WTC11 (cell line): ENCODE results near the gene TUSC2. TPM values are rescaled to one million over a fixed set of nuclear protein-coding genes. Genes with fewer than 3 reads are reported as not detected.

Experiments used
- ATAC-seq: fragments of 200-7000 bp; cut with Tn5 transposase; 2 replicates; pipeline ENCODE4 v1.10.0; 2021; ENCODE audit warnings: mild to moderate bottlenecking, moderate library complexity
- CTCF ChIA-PET: fragments of 300-600 bp; sonication (Branson Sonifier 250); formaldehyde crosslinking; loops from one replicate; lab custom pipeline; 2021; ENCODE audit warnings: antibody characterized with exemption; lab: Charles Lee
- POLR2A ChIA-PET: fragments of 350-600 bp; sonication (Branson Sonifier 250); formaldehyde crosslinking; loops from one replicate; lab custom pipeline; 2021; ENCODE audit warnings: antibody characterized with exemption; lab: Charles Lee
- DNase-seq: peaks from one replicate; pipeline ENCODE4 v3.0.0; 2021; ENCODE audit warnings: low spot score
- H3K27ac Mint-ChIP-seq: 2 replicates; pipeline ENCODE4 v1.8.0; 2021; ENCODE audit warnings: mixed read lengths
- H3K27me3 Mint-ChIP-seq: 2 replicates; pipeline ENCODE4 v1.8.0; 2021; ENCODE audit warnings: low read depth, mild to moderate bottlenecking, moderate library complexity, mixed read lengths
- H3K36me3 Mint-ChIP-seq: 2 replicates; pipeline ENCODE4 v1.8.0; 2021; ENCODE audit warnings: mixed read lengths
- H3K4me1 Mint-ChIP-seq: 2 replicates; pipeline ENCODE4 v1.8.0; 2022; ENCODE audit warnings: mixed read lengths
- H3K4me3 Mint-ChIP-seq: 2 replicates; pipeline ENCODE4 v1.8.0; 2021; ENCODE audit warnings: mild to moderate bottlenecking, moderate library complexity, mixed read lengths
- H3K9me3 Mint-ChIP-seq: 2 replicates; pipeline ENCODE4 v1.8.0; 2021; ENCODE audit warnings: mixed read lengths
- E2F5 ChIP-seq: sonication (generic); formaldehyde crosslinking; IDR thresholded peaks from 2 replicates; pipeline ENCODE4 v1.8.1; 2022; ENCODE audit warnings: mild to moderate bottlenecking, moderate library complexity, missing genetic modification reagents
- ELF4 ChIP-seq: sonication (generic); formaldehyde crosslinking; IDR thresholded peaks from 2 replicates; pipeline ENCODE4 v1.8.1; 2022; ENCODE audit warnings: low read depth, mild to moderate bottlenecking, moderate library complexity, missing genetic modification reagents
- FOXK1 ChIP-seq: sonication (generic); formaldehyde crosslinking; IDR thresholded peaks from 2 replicates; pipeline ENCODE4 v1.8.0; 2022; ENCODE audit warnings: mild to moderate bottlenecking, moderate library complexity, missing genetic modification reagents
- FOXP1 ChIP-seq: sonication (generic); formaldehyde crosslinking; IDR thresholded peaks from 2 replicates; pipeline ENCODE4 v1.8.0; 2022; ENCODE audit warnings: missing genetic modification reagents, mild to moderate bottlenecking, moderate library complexity, borderline replicate concordance
- GABPB1 ChIP-seq: sonication (generic); formaldehyde crosslinking; IDR thresholded peaks from 2 replicates; pipeline ENCODE4 v1.8.1; 2023; ENCODE audit warnings: mild to moderate bottlenecking, missing genetic modification reagents
- GTF2I ChIP-seq: fragments of 250-450 bp; sonication (Bioruptor Pico); conservative IDR thresholded peaks from 2 replicates; pipeline ENCODE4 v1.4.0; 2021; ENCODE audit warnings: mild to moderate bottlenecking
- JAZF1 ChIP-seq: fragments of 250-450 bp; sonication (Bioruptor Pico); IDR thresholded peaks from 2 replicates; pipeline ENCODE4 v1.9.0; 2021; ENCODE audit warnings: moderate library complexity, mild to moderate bottlenecking, inconsistent platforms
- MYBL2 ChIP-seq: sonication (generic); formaldehyde crosslinking; IDR thresholded peaks from 2 replicates; pipeline ENCODE4 v1.8.1; 2023; ENCODE audit warnings: mild to moderate bottlenecking, moderate library complexity, missing genetic modification reagents
- PREB ChIP-seq: sonication (generic); formaldehyde crosslinking; IDR thresholded peaks from 2 replicates; pipeline ENCODE4 v1.8.1; 2022; ENCODE audit warnings: mild to moderate bottlenecking, missing genetic modification reagents, moderate library complexity, borderline replicate concordance
- SP1 ChIP-seq: sonication (generic); formaldehyde crosslinking; conservative IDR thresholded peaks from 2 replicates; pipeline ENCODE4 v1.8.1; 2022; ENCODE audit warnings: missing genetic modification reagents
- ZBTB21 ChIP-seq: sonication (generic); formaldehyde crosslinking; IDR thresholded peaks from 2 replicates; pipeline ENCODE4 v1.8.1; 2023; ENCODE audit warnings: mild to moderate bottlenecking, missing genetic modification reagents, borderline replicate concordance
- ZMAT4 ChIP-seq: fragments of 250-450 bp; sonication (Bioruptor Pico); IDR thresholded peaks from 2 replicates; pipeline ENCODE4 v1.9.0; 2021; ENCODE audit warnings: mild to moderate bottlenecking
- ZNF121 ChIP-seq: sonication (generic); formaldehyde crosslinking; IDR thresholded peaks from 2 replicates; pipeline ENCODE4 v1.8.0; 2023; ENCODE audit warnings: missing genetic modification reagents
- ZNF219 ChIP-seq: sonication (generic); formaldehyde crosslinking; IDR thresholded peaks from 2 replicates; pipeline ENCODE4 v1.8.0; 2023; ENCODE audit warnings: missing genetic modification reagents, mild to moderate bottlenecking, borderline replicate concordance
- ZNF232 ChIP-seq: sonication (generic); formaldehyde crosslinking; IDR thresholded peaks from 2 replicates; pipeline ENCODE4 v1.8.0; 2022; ENCODE audit warnings: mild to moderate bottlenecking, missing genetic modification reagents
- ZNF263 ChIP-seq: sonication (generic); formaldehyde crosslinking; IDR thresholded peaks from 2 replicates; pipeline ENCODE4 v1.8.1; 2022; ENCODE audit warnings: low read depth, mild to moderate bottlenecking, moderate library complexity, missing genetic modification reagents
- ZNF416 ChIP-seq: fragments of 250-450 bp; sonication (Bioruptor Pico); IDR thresholded peaks from 2 replicates; pipeline ENCODE4 v1.9.0; 2021; ENCODE audit warnings: mild to moderate bottlenecking, inconsistent platforms
- ZNF423 ChIP-seq: fragments of 250-450 bp; sonication (Bioruptor Pico); IDR thresholded peaks from 2 replicates; pipeline ENCODE4 v2.1.2; 2022; ENCODE audit warnings: mild to moderate bottlenecking, moderate library complexity
- ZNF512 ChIP-seq: sonication (generic); formaldehyde crosslinking; IDR thresholded peaks from 2 replicates; pipeline ENCODE4 v1.8.1; 2022; ENCODE audit warnings: missing genetic modification reagents, borderline replicate concordance
- total RNA-seq: library from RNA; stranded (reverse); gene quantifications from 3 replicates; pipeline ENCODE4 v1.2.3, GENCODE V29; 2021
- TF ChIP-seq, protein P1 (sequence below): sonication (generic); formaldehyde crosslinking; IDR thresholded peaks from 2 replicates; pipeline ENCODE4 v1.8.1; 2022; ENCODE audit warnings: low read depth, missing genetic modification reagents, borderline replicate concordance
- TF ChIP-seq, protein P2 (sequence below): sonication (generic); formaldehyde crosslinking; IDR thresholded peaks from 2 replicates; pipeline ENCODE4 v1.8.0; 2022; ENCODE audit warnings: mild to moderate bottlenecking, missing genetic modification reagents
- TF ChIP-seq, protein P3 (sequence below): sonication (generic); formaldehyde crosslinking; IDR thresholded peaks from 2 replicates; pipeline ENCODE4 v1.8.1; 2023; ENCODE audit warnings: mild to moderate bottlenecking, missing genetic modification reagents
- TF ChIP-seq, protein P4 (sequence below): sonication (generic); formaldehyde crosslinking; IDR thresholded peaks from 2 replicates; pipeline ENCODE4 v1.8.0; 2023; ENCODE audit warnings: missing genetic modification reagents
- TF ChIP-seq, protein P5 (sequence below): fragments of 250-450 bp; sonication (Bioruptor Pico); IDR thresholded peaks from 2 replicates; pipeline ENCODE4 v1.9.0; 2021; ENCODE audit warnings: moderate library complexity, mild to moderate bottlenecking, inconsistent platforms, borderline replicate concordance

Gene TUSC2
- total RNA-seq, 1 experiment from 2014 or later: 41.1 TPM

GRCh38 chr3:50370594-50370993 is 42.6 kb upstream of the TUSC2 start (continued):
- no peak for TF ChIP-seq JAZF1 (CRISPR knock-in tag)
- TF ChIP-seq ZNF512 (CRISPR knock-in tag): no peak
- TF ChIP-seq, protein P1, sequence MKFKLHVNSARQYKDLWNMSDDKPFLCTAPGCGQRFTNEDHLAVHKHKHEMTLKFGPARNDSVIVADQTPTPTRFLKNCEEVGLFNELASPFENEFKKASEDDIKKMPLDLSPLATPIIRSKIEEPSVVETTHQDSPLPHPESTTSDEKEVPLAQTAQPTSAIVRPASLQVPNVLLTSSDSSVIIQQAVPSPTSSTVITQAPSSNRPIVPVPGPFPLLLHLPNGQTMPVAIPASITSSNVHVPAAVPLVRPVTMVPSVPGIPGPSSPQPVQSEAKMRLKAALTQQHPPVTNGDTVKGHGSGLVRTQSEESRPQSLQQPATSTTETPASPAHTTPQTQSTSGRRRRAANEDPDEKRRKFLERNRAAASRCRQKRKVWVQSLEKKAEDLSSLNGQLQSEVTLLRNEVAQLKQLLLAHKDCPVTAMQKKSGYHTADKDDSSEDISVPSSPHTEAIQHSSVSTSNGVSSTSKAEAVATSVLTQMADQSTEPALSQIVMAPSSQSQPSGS (CRISPR knock-in tag): no peak
- TF ChIP-seq ZNF263 (CRISPR knock-in tag): no peak
- no peak for TF ChIP-seq SP1 (CRISPR knock-in tag)
- no peak for TF ChIP-seq MYBL2 (CRISPR knock-in tag)
- no peak for TF ChIP-seq ZNF219
- no peak for TF ChIP-seq ZNF416 (CRISPR knock-in tag)
- TF ChIP-seq, protein P2, sequence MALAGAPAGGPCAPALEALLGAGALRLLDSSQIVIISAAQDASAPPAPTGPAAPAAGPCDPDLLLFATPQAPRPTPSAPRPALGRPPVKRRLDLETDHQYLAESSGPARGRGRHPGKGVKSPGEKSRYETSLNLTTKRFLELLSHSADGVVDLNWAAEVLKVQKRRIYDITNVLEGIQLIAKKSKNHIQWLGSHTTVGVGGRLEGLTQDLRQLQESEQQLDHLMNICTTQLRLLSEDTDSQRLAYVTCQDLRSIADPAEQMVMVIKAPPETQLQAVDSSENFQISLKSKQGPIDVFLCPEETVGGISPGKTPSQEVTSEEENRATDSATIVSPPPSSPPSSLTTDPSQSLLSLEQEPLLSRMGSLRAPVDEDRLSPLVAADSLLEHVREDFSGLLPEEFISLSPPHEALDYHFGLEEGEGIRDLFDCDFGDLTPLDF: no peak
- TF ChIP-seq, protein P3, sequence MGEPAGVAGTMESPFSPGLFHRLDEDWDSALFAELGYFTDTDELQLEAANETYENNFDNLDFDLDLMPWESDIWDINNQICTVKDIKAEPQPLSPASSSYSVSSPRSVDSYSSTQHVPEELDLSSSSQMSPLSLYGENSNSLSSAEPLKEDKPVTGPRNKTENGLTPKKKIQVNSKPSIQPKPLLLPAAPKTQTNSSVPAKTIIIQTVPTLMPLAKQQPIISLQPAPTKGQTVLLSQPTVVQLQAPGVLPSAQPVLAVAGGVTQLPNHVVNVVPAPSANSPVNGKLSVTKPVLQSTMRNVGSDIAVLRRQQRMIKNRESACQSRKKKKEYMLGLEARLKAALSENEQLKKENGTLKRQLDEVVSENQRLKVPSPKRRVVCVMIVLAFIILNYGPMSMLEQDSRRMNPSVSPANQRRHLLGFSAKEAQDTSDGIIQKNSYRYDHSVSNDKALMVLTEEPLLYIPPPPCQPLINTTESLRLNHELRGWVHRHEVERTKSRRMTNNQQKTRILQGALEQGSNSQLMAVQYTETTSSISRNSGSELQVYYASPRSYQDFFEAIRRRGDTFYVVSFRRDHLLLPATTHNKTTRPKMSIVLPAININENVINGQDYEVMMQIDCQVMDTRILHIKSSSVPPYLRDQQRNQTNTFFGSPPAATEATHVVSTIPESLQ: no peak
- TF ChIP-seq, protein P4, sequence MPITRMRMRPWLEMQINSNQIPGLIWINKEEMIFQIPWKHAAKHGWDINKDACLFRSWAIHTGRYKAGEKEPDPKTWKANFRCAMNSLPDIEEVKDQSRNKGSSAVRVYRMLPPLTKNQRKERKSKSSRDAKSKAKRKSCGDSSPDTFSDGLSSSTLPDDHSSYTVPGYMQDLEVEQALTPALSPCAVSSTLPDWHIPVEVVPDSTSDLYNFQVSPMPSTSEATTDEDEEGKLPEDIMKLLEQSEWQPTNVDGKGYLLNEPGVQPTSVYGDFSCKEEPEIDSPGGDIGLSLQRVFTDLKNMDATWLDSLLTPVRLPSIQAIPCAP: no peak
- TF ChIP-seq GABPB1: no peak

- H3K36me3 Mint-ChIP-seq: no peaks in the 10 kb centered on the region
- CTCF ChIA-PET: interaction anchor here (0.5 to 1.8 kb wide), 5 partner anchors 12 to 181 kb away, joined by 3 to 6 read pairs (median 5); no protein-coding TSS in a partner anchor
- H3K27ac Mint-ChIP-seq: peak overlapping the region; percentile 76; the same call in 1 of the 2 replicates
- ATAC-seq: no peak
- no peaks in the 10 kb centered on the region for H3K9me3 Mint-ChIP-seq
- no peak for DNase-seq
- peaks cover 10% of the 10 kb centered on the region for H3K27me3 Mint-ChIP-seq
- H3K4me3 Mint-ChIP-seq: no peak overlapping the region
- POLR2A ChIA-PET: interaction anchor here (1.0 kb wide), 1 partner anchor 10 kb away, joined by 3 read pairs; no protein-coding TSS in a partner anchor
- peaks cover 25% of the 10 kb centered on the region for H3K4me1 Mint-ChIP-seq
- no peak for TF ChIP-seq ELF4 (CRISPR knock-in tag)
- no peak for TF ChIP-seq ZNF263 (CRISPR knock-in tag)
- no peak for TF ChIP-seq FOXK1 (CRISPR knock-in tag)
- TF ChIP-seq ZBTB21 (CRISPR knock-in tag): no peak
- TF ChIP-seq GTF2I (CRISPR knock-in tag): no peak
- TF ChIP-seq SP1 (CRISPR knock-in tag): no peak
- TF ChIP-seq ZMAT4: no peak
- TF ChIP-seq, protein P5, sequence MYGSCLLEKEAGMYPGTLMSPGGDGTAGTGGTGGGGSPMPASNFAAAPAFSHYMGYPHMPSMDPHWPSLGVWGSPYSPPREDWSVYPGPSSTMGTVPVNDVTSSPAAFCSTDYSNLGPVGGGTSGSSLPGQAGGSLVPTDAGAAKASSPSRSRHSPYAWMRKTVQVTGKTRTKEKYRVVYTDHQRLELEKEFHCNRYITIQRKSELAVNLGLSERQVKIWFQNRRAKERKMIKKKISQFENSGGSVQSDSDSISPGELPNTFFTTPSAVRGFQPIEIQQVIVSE (CRISPR knock-in tag): no peak
- no peak for TF ChIP-seq ZNF423 (CRISPR knock-in tag)
- no peak for TF ChIP-seq ZNF232 (CRISPR knock-in tag)
- TF ChIP-seq PREB (CRISPR knock-in tag): no peak
- TF ChIP-seq FOXP1 (CRISPR knock-in tag): no peak
- no peak for TF ChIP-seq ZNF121 (CRISPR knock-in tag)
- no peak for TF ChIP-seq E2F5
Measured at GRCh38 chr3:50369012-50369670, 41.1 kb upstream of the TUSC2 start.
